Measurements from ENCODE around the gene OLA1. TPM values are rescaled to one million over a fixed set of nuclear protein-coding genes. Genes with fewer than 3 reads are reported as not detected.

OLA1 gene
- polyA plus RNA-seq, 2 of the 4 experiments (the other 2 are of a cell fraction) = 127 to 226 TPM

DNA sequence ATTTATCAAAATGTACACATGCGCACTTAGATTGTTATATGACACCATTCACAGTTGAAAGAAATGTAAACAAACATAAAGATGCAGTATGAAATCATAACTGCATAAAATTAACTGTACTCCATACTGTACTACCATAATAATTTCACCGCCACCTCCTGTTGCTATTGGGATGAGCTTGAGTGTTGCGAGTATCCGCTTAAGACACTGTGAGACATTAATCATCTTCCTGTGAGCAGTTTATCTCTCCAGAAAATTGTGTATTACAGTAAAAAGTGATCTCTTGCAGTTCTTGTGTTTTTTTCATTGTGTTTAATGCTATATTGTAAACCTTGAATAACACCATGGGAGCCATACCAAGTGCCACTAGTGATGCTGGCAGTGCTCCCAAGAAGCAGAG, 46.1 kb downstream of the OLA1 start:
- TF ChIP-seq HOXA7 (CRISPR knock-in tag; IDR thresholded peaks at IDR 0.05) (no peak), PBX3 (IDR thresholded peaks at IDR 0.05) (no peak), NFE2L2 (conservative IDR thresholded peaks at IDR 0.05; ENCODE audit: low read length) (no peak), ESRRA (IDR thresholded peaks at IDR 0.05; ENCODE audit: borderline replicate concordance, low read length) (no peak), RAD21 (conservative IDR thresholded peaks at IDR 0.05 in 1 of 2, IDR thresholded peaks at IDR 0.05 in 1 of 2) (no peak), CHD2 (IDR thresholded peaks at IDR 0.05; ENCODE audit: low read length, partially characterized antibody) (no peak)
- 94% methylated on average over 4 of the region's 4 CpGs for WGBS (ENCODE audit: missing lambda C conversion rate)
- CTCF ChIA-PET = interaction anchor here (1.4 to 1.5 kb wide), 2 partner anchors 11 to 19 kb away, joined by 3 read pairs; no protein-coding TSS in a partner anchor
- Histone ChIP-seq H3K4me1 (no peaks in the 10 kb centered on the region), H3K4me3 (no peak overlapping the region), H3K4me2 (no peak overlapping the region), H3K27ac (no peak overlapping the region), H3K9me3 (no peaks in the 10 kb centered on the region)
- ATAC-seq (no peak), FAIRE-seq (no peak), DNase-seq (ENCODE audit: low read depth in 1 of 2, low spot score in 1 of 2) (no peak)
- POLR2A ChIA-PET = no interaction called here

GRCh38 chr2:174198846-174199564, 49.3 kb downstream of the OLA1 start:
- H3K27ac ChIP-seq = no peak overlapping the region
- POLR2A ChIA-PET = no interaction called here
- CTCF ChIA-PET = interaction anchor here (2.2 kb wide), 1 partner anchor 9 kb away, joined by 8 read pairs; no protein-coding TSS in a partner anchor
- peaks cover 1% of the 10 kb centered on the region; the same call in 1 of the 3 replicates for H3K9me3 ChIP-seq
- 73% methylated on average over 2 of the region's 2 CpGs for WGBS (ENCODE audit: missing lambda C conversion rate)
- no peak for ATAC-seq
- H3K4me2 ChIP-seq = no peak overlapping the region
- H3K4me3 ChIP-seq = no peak overlapping the region
- peaks cover 15% of the 10 kb centered on the region; the same call in 2 of the 3 replicates for H3K4me1 ChIP-seq
- TF ChIP-seq, protein P1, sequence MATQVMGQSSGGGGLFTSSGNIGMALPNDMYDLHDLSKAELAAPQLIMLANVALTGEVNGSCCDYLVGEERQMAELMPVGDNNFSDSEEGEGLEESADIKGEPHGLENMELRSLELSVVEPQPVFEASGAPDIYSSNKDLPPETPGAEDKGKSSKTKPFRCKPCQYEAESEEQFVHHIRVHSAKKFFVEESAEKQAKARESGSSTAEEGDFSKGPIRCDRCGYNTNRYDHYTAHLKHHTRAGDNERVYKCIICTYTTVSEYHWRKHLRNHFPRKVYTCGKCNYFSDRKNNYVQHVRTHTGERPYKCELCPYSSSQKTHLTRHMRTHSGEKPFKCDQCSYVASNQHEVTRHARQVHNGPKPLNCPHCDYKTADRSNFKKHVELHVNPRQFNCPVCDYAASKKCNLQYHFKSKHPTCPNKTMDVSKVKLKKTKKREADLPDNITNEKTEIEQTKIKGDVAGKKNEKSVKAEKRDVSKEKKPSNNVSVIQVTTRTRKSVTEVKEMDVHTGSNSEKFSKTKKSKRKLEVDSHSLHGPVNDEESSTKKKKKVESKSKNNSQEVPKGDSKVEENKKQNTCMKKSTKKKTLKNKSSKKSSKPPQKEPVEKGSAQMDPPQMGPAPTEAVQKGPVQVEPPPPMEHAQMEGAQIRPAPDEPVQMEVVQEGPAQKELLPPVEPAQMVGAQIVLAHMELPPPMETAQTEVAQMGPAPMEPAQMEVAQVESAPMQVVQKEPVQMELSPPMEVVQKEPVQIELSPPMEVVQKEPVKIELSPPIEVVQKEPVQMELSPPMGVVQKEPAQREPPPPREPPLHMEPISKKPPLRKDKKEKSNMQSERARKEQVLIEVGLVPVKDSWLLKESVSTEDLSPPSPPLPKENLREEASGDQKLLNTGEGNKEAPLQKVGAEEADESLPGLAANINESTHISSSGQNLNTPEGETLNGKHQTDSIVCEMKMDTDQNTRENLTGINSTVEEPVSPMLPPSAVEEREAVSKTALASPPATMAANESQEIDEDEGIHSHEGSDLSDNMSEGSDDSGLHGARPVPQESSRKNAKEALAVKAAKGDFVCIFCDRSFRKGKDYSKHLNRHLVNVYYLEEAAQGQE (IDR thresholded peaks at IDR 0.05) = no peak
- TF ChIP-seq KDM1A (IDR thresholded peaks at IDR 0.05; ENCODE audit: low read depth) = no peak
- TF ChIP-seq ELK1 (IDR thresholded peaks at IDR 0.05; ENCODE audit: low read depth, low read length) = no peak
- TF ChIP-seq RARB (CRISPR knock-in tag; IDR thresholded peaks at IDR 0.05) = no peak
- no peak for TF ChIP-seq GATA3 (IDR thresholded peaks at IDR 0.05; ENCODE audit: borderline replicate concordance)
- TF ChIP-seq MAZ (IDR thresholded peaks at IDR 0.05; ENCODE audit: borderline replicate concordance, low read depth, low read length) = no peak
- no peak for TF ChIP-seq HEYL (CRISPR knock-in tag; IDR thresholded peaks at IDR 0.05)
- no peak for TF ChIP-seq RFX5 (IDR thresholded peaks at IDR 0.05)
- no peak for TF ChIP-seq KDM5A (IDR thresholded peaks at IDR 0.05)
- TF ChIP-seq ZC3H11A (IDR thresholded peaks at IDR 0.05) = no peak
- TF ChIP-seq NR3C1 (IDR thresholded peaks at IDR 0.05) = no peak
- no peak for TF ChIP-seq CBX8 (IDR thresholded peaks at IDR 0.05)
- TF ChIP-seq MAFK (IDR thresholded peaks at IDR 0.05; ENCODE audit: partially characterized antibody) = no peak
- no peak for TF ChIP-seq USF2 (IDR thresholded peaks at IDR 0.05)
- no peak for TF ChIP-seq ZNF302 (CRISPR knock-in tag; IDR thresholded peaks at IDR 0.05)
- DNase-seq (ENCODE audit: low read depth in 1 of 2, low spot score in 1 of 2) = no peak
- FAIRE-seq = no peak

Measured in A549 (cell line).